ENCODE results near the gene TXLNG.
"Not testable (repeated sequence)": the region's sequence is repeated elsewhere in the genome, so short reads cannot be mapped to it uniquely, and the experiment has no call there.

The TXLNG gene

DNA sequence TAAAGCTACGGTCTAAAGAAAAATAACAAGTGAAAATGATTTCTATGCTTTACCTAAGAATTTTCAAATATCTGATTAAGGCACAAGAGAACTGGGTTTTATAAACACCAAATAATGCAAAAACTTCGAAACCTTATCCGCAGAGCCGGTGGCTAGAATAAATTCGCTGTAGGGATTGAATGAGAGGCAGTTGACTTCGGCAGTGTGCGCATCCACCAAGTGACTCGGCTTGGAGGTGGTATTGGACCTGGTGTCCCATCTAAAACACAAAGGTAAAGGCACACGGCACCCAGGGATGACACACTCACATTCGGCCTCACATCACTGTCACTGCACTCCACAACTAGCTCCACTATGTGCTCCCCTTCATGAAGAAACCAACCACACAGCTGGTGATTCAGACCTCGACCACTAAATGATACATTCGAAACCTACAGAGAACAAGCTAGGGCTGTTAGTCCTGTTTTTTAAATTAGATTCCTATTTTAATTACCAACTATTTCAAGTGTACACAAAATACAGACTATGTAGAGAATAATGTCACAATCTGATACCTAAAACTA is 66.4 kb downstream of the TXLNG start:
- in situ Hi-C loops (cut with MboI; ENCODE audit: low pct_unique_long_range_greater_than_20kb, low sequenced_read_pairs, unreplicated experiment), result no loop called here
- TF ChIP-seq, protein P1, sequence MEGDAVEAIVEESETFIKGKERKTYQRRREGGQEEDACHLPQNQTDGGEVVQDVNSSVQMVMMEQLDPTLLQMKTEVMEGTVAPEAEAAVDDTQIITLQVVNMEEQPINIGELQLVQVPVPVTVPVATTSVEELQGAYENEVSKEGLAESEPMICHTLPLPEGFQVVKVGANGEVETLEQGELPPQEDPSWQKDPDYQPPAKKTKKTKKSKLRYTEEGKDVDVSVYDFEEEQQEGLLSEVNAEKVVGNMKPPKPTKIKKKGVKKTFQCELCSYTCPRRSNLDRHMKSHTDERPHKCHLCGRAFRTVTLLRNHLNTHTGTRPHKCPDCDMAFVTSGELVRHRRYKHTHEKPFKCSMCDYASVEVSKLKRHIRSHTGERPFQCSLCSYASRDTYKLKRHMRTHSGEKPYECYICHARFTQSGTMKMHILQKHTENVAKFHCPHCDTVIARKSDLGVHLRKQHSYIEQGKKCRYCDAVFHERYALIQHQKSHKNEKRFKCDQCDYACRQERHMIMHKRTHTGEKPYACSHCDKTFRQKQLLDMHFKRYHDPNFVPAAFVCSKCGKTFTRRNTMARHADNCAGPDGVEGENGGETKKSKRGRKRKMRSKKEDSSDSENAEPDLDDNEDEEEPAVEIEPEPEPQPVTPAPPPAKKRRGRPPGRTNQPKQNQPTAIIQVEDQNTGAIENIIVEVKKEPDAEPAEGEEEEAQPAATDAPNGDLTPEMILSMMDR (IDR thresholded peaks at IDR 0.05; ENCODE audit: extremely low read depth, insufficient read depth, missing control alignments), result no peak
- DNase-seq (ENCODE audit: low spot score), result no peak

DNA sequence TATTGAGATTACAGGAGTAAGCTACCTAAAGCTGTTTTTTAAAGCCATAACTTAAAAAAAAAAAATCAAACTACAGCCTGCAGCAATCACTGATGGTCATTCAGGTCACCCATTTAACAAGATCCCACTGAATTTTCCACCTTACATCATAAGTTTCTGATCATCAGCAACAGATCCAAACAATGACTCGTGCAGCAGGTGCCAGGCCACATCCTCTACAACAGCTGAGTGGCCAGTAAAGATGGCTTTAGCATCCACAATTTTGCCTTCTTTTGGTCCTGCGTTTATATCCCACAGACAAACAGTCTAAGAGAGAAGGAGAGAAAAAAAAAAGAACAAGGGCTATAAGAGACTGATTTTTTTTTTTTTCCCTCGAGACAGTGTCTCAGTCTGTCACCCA is 67.3 kb downstream of the TXLNG start:
- in situ Hi-C loops (cut with MboI; ENCODE audit: low pct_unique_long_range_greater_than_20kb, low sequenced_read_pairs, unreplicated experiment), result no loop called here

DNA sequence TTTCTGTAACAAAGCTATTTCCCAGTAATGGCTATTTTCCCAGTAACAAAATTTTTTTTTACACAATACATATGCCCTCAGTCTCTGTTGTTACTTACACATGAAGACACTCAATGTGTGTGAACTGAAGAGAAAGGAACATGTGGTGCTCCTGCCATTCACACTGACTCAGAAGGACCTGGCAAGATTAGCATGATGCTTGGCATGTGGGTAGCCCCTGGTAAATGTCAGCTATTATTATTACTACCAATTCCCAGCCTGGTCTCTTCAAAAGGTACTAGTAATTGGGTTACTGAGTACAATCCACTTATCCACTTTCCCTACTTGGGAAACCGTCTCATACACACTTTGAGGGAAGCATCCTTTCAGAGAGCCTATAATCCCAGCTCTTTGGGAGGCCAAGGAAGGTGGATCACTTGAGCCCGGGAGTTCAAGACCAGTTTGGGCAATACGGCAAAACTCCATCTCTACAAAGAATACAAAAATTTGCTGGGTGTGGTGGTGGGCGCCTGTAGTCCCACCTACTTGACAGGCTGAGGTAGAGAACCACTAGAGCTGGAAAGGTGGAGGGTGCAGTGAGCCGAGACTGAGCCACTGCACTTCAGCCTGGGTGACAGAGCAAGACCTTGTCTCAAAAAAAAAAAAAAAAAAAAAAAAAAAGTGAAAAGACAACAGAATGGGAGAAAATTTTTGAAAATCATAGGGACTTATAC is 69.3 kb downstream of the TXLNG start:
- TF ChIP-seq, protein P1 (IDR thresholded peaks at IDR 0.05; ENCODE audit: extremely low read depth, insufficient read depth, missing control alignments), result no peak
- in situ Hi-C loops (cut with MboI; ENCODE audit: low pct_unique_long_range_greater_than_20kb, low sequenced_read_pairs, unreplicated experiment), result no loop called here
- no peak for DNase-seq (ENCODE audit: low spot score)

More for the DNA sequence above, 67.3 kb downstream of the TXLNG start:
- TF ChIP-seq, protein P1 (IDR thresholded peaks at IDR 0.05; ENCODE audit: extremely low read depth, insufficient read depth, missing control alignments), result no peak
- DNase-seq (ENCODE audit: low spot score), result no peak

DNA sequence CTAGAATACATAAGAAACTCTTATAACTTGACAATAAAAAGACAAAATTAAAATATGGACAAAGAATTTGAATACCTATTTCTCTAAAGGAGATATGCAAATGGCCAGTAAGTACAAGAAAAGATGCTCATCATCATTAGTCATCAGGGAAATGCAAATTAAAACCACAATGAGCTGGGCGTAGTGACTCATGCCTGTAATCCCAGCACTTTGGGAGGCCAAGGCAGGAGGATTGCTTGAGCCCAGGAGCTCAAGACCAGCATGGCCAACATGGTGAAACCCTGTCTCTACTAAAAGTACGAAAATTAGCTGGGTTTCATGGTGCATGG is 69.8 kb downstream of the TXLNG start:
- DNase-seq (ENCODE audit: low spot score); in situ Hi-C loops (cut with MboI; ENCODE audit: low pct_unique_long_range_greater_than_20kb, low sequenced_read_pairs, unreplicated experiment): not testable (repeated sequence)

DNA sequence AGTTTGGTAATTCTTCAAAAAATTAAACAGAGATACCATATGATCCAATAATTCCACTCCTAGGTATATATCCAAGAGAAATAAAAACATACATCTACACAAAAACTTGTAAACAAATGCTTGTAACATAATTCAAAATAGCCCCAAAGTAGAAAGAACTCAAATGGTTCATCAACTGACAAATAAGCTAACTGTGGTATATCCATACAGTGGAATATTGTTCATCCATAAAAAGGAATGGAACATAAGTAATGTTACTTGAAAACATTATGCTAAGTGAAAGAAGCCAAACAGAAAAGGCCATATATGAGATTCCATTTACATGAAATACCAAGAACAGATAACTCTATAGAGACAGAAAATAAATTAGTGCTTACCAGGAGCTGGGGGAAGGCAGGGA is 70.5 kb downstream of the TXLNG start:
- TF ChIP-seq, protein P1 (IDR thresholded peaks at IDR 0.05; ENCODE audit: extremely low read depth, insufficient read depth, missing control alignments), result no peak
- in situ Hi-C loops (cut with MboI; ENCODE audit: low pct_unique_long_range_greater_than_20kb, low sequenced_read_pairs, unreplicated experiment), result no loop called here
- no peak for DNase-seq (ENCODE audit: low spot score)

DNA sequence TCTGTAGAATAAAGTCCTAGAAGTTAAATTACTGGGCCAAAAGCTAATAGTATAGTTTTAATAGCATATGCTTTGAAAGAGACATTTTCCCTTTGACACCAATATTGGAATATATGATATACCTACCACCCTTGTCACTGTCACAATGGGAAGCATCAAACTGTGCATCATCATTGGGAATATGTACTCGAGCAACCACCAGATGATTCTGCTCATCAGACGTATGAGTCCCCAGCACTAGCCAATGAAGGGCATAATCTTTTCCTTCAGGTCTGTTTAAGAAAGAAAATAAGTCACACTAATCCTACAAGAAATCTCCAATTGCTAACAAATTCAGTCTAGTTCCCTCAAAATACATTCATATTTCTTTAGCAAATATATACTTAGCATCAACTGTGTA is 76.6 kb downstream of the TXLNG start:
- in situ Hi-C loops (cut with MboI; ENCODE audit: low pct_unique_long_range_greater_than_20kb, low sequenced_read_pairs, unreplicated experiment), result no loop called here
- DNase-seq (ENCODE audit: low spot score), result no peak
- TF ChIP-seq, protein P1 (IDR thresholded peaks at IDR 0.05; ENCODE audit: extremely low read depth, insufficient read depth, missing control alignments), result no peak

DNA sequence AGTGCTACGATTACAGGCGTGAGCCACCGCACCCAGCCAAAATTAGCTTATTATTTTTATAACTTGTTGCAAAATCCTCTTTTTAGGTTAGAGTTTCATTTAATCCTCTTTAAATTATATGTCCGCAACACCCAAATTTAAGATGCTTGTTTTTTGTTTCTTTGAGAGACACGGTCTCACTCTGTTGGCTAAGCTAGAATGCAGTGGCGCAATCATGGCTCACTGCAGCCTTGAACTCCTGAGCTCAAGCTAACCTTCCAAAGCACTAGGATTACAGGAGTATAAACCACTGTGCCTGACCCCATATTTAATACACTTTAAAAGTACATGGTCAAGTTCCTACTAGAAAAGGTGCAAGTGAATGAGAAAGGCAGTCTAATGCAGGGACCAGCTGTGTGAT is 81.7 kb downstream of the TXLNG start:
- no peak for DNase-seq (ENCODE audit: low spot score)
- TF ChIP-seq, protein P1 (IDR thresholded peaks at IDR 0.05; ENCODE audit: extremely low read depth, insufficient read depth, missing control alignments), result no peak
- in situ Hi-C loops (cut with MboI; ENCODE audit: low pct_unique_long_range_greater_than_20kb, low sequenced_read_pairs, unreplicated experiment), result no loop called here

Measured in GM13977 (cell line).